Stimulated activated naive CD8-positive, alpha-beta T cell treated with anti-CD3 and anti-CD28 coated beads, Interleukin-15, Interleukin-2, amounts not matched to agents 100 ng/mL and 50 ng/mL, for 24 hours (primary cell): ENCODE measurements around the gene AFTPH.

ENCODE experiments used
- H3K27ac Mint-ChIP-seq: one replicate; pipeline ENCODE4 v1.8.0; 2021; ENCODE audit warnings: mild to moderate bottlenecking, mixed read lengths
- H3K27me3 Mint-ChIP-seq: one replicate; pipeline ENCODE4 v1.8.0; 2021; ENCODE audit warnings: mixed read lengths
- H3K36me3 Mint-ChIP-seq: one replicate; pipeline ENCODE4 v1.8.0; 2021; ENCODE audit warnings: low read depth, mixed read lengths
- H3K4me1 Mint-ChIP-seq: one replicate; pipeline ENCODE4 v1.8.0; 2021; ENCODE audit warnings: low read depth, mixed read lengths
- H3K4me3 Mint-ChIP-seq: one replicate; pipeline ENCODE4 v1.8.0; 2021; ENCODE audit warnings: mild to moderate bottlenecking, mixed read lengths
- H3K9me3 Mint-ChIP-seq: one replicate; pipeline ENCODE4 v1.8.0; 2021; ENCODE audit warnings: mixed read lengths

AFTPH gene

DNA sequence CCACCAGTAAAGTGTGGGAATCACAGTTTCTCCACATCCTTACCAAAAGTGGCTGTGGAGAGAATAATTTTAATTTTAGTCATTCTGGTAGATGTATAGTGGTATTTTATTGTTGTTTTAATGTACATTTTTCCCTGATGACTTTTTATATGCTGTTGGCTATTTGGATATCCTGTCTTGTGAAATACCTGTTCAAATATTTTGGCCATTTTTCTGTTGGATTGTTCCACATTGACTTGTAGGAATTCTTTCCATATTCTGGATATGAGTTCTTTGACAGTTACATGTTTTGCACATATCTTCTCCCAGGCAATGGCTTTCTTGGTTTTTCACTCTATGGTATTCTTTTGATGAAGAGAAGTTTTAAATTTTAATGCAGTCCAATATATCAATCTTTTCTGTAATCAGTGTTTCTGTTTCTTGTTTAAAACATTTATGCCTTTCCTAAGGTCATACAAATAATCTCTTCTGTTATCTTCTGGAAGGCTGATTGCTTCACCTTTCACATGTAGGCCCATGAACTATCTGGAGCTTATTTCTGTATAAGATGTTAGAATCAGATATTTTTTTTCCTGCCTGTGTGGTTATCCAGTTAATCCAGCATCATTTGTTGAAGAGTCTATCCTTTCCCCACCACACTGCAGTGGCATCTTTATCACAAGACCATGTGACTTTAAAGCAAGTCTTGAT is 19.0 kb downstream of the AFTPH start:
- H3K27me3 Mint-ChIP-seq, result no peaks in the 10 kb centered on the region
- peaks cover 4% of the 10 kb centered on the region for H3K36me3 Mint-ChIP-seq
- peaks cover 67% of the 10 kb centered on the region for H3K4me1 Mint-ChIP-seq
- no peak overlapping the region for H3K27ac Mint-ChIP-seq
- no peak overlapping the region for H3K4me3 Mint-ChIP-seq
- H3K9me3 Mint-ChIP-seq, result no peaks in the 10 kb centered on the region

DNA sequence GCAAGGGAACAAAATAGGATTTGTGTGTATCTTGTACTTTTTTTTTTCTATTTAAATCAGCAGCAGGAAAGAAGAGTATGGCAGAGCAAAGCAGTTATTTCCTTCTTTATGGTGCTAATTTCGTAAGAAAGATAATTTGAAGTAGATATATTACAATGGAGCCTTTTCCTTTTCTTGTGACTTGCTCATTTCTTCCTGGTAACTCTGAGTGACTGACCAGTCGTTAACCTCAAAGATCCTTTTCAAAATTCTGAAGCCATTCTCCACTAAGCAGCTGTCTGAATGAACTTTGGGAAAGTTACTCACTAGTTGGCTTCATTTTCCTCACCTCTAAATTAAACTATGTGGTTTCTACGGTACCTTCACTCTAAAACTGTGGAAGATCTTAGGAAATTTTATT is 24.6 kb downstream of the AFTPH start:
- Mint-ChIP-seq H3K9me3 (no peaks in the 10 kb centered on the region), H3K4me1 (peaks cover 27% of the 10 kb centered on the region), H3K4me3 (no peak overlapping the region), H3K27me3 (no peaks in the 10 kb centered on the region), H3K36me3 (peaks cover 39% of the 10 kb centered on the region), H3K27ac (peak overlapping the region; percentile 9)

DNA sequence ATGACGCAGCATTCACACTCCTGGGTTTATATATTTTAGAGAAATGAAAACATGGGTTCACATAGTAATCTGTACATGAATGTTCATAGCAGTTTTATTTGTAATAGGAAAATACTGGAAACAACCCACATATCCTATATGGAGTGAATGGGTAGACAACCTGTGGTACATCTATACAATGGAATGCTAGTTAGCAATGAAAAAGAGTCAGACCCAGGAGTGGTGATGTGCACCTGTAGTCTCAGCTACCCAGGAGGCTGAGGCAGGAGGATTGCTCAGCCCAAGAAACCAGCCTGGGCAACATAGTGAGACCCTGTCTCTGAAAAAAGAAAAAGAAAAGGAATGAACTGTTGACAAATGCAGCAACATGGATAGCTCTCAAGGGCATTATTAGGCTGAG is 25.9 kb downstream of the AFTPH start:
- H3K27me3 Mint-ChIP-seq, result no peaks in the 10 kb centered on the region
- H3K4me3 Mint-ChIP-seq, result no peak overlapping the region
- H3K27ac Mint-ChIP-seq, result no peak overlapping the region
- H3K9me3 Mint-ChIP-seq, result no peaks in the 10 kb centered on the region
- peaks cover 21% of the 10 kb centered on the region for H3K4me1 Mint-ChIP-seq
- H3K36me3 Mint-ChIP-seq, result peaks cover 39% of the 10 kb centered on the region

DNA sequence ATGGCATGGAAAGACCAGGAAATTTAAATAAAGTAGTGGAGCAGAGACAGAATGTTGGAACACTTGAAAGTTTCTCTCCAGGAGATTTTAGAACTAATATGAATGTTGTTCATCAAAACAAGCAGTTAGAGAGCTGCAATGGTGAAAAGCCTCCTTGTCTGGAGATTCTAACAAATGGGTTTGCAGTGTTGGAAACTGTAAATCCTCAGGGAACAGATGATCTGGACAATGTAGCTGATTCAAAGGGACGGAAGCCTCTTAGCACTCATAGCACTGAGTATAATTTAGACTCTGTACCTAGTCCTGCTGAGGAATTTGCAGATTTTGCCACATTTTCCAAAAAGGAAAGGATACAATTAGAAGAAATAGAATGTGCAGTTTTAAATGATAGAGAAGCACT is 27.7 kb downstream of the AFTPH start:
- peaks cover 38% of the 10 kb centered on the region for H3K36me3 Mint-ChIP-seq
- no peaks in the 10 kb centered on the region for H3K9me3 Mint-ChIP-seq
- H3K4me3 Mint-ChIP-seq, result no peak overlapping the region
- H3K27me3 Mint-ChIP-seq, result no peaks in the 10 kb centered on the region
- no peak overlapping the region for H3K27ac Mint-ChIP-seq
- H3K4me1 Mint-ChIP-seq, result peaks cover 23% of the 10 kb centered on the region

DNA sequence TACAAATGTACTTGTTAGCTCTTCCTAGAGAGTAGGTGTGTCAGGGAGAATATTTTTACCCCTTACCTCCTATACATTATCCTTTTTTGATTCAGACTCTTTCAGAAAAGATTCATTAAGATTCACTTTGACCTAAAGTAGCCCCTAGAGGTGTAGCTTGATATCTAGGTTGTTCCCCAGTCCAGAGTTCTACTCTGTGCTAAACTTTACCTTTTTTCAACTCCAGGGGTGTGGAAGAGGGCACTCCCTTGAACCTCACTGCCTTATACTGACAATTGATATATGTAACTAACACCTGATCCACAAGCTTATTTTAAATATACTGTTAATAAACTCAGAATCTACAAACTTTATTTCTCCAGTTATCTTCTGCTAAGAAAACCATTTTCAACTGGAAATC is 30.0 kb downstream of the AFTPH start:
- Mint-ChIP-seq H3K4me3 (no peak overlapping the region), H3K36me3 (peaks cover 39% of the 10 kb centered on the region), H3K27me3 (no peaks in the 10 kb centered on the region), H3K27ac (no peak overlapping the region), H3K4me1 (peaks cover 14% of the 10 kb centered on the region), H3K9me3 (no peaks in the 10 kb centered on the region)

DNA sequence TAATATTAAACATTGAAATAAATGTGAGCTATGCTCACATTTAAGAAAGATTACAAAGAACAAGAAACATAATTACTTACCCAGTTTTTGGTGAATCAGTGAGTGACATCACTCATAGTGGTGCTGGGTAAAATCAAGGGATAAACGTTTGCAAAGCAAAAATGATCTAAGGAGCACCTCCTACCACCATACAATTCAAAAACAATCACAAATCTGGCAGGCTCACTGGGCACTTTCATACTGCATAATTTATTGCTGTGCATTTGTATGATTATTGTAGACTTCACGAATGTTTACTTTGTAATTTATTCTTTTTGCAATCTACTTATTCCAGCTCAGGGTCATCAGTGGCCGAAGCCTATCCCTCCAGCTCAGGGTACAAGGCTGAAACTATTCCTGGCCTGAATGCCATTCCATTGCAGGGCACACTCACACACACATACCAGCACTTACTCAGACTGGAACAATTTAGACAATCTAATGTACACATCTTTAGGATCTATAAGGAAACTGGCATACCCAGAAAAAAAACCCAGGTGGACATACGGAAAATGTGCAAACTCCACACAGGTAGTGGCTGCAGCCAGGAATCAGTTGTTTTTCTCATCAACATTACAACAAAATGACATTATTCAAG is 34.4 kb downstream of the AFTPH start:
- Mint-ChIP-seq H3K9me3 (no peaks in the 10 kb centered on the region), H3K4me3 (no peak overlapping the region), H3K4me1 (peaks cover 34% of the 10 kb centered on the region), H3K27ac (peak overlapping the region; percentile 14), H3K27me3 (no peaks in the 10 kb centered on the region), H3K36me3 (peaks cover 9% of the 10 kb centered on the region)

DNA sequence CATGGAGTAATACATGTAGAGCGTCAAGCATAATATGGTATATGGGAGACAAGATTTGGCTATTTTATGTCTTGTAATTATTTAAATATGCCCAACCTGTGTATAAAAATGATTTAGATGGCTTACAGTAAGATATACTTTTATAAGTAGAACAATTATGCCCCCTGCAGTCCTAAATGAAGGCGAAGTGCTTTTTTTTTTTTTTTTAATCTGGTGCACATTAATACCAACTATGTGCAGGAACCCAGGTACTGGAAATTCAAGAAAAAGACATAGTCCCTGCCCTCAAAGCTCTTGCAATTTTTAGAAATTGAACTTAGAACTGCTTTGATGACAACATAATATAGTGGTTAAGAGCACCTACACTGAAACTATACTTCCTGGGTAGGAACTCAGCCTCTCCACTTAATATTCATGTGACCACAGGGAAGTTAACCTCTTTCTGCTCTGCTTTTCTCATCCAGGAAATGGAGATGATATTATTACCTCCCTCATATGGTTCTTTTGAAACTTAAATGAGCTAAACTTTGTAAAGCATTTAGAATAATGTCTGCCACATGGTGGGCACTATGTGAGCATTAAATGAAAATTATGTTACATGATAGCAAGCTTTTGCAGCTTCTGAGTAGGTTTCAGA is 38.1 kb downstream of the AFTPH start:
- Mint-ChIP-seq H3K36me3 (peaks cover 15% of the 10 kb centered on the region), H3K4me3 (no peak overlapping the region), H3K9me3 (no peaks in the 10 kb centered on the region), H3K27ac (peak overlapping the region; percentile 5), H3K4me1 (peaks cover 45% of the 10 kb centered on the region), H3K27me3 (no peaks in the 10 kb centered on the region)

DNA sequence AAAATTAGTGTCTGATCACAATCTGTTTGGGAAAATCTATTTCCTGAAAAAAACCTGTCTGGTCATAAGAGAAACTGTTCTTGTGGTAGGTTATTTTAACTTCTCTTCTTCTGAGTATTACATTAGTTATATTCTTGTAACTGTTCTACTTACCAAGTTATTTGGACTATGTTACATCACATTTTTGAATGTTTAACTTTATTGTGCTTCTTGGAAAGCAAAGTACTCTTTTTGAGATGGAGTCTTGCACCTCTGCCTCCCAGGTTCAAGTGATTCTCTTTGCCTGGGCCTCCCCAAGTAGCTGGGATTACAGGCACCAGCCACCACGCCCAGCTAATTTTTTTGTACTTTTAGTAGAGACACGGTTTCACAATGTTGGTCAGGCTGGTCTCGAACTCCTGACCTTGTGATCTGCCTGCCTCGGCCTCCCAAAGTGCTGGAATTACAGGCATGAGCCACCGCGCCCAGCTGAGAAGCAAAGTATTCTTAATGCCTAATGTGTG is 39.4 kb downstream of the AFTPH start:
- peaks cover 16% of the 10 kb centered on the region for H3K36me3 Mint-ChIP-seq
- H3K27me3 Mint-ChIP-seq, result no peaks in the 10 kb centered on the region
- no peaks in the 10 kb centered on the region for H3K9me3 Mint-ChIP-seq
- H3K4me1 Mint-ChIP-seq, result peaks cover 42% of the 10 kb centered on the region
- H3K27ac Mint-ChIP-seq, result no peak overlapping the region
- no peak overlapping the region for H3K4me3 Mint-ChIP-seq

DNA sequence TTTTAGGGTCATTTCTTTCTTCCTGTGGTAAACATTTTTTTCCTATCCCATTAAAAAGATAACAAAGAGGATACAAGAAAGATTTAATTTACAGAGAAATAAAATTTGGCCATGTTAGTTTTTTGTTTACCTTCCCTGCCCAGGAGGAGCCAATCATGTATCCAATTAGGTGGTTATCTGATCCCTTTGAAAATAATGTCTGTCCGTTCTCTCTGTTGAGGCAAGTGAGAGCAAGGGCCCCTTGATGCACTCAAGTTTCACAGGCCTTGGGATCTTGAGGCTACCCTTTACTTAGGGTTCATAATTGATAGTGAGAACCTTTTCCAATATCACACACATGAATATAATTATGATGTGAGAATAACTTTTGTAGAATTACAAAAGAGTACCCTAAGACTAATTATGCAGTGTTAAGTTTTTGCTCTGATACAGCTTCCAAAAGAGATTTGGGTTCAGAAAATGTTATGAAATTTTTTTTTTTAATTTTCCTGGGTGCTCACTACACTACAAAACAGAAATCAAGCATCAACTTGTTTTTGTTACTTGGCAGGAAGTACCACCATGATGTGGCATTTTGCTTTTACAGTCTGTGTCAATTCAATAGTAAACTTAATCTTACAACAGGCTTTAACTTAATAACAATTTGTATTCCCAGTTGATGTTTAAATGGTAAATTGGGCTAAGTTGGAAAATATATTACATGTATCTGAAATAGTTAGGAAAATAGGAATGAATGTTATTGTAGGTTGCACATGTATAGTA is 42.0 kb downstream of the AFTPH start:
- H3K27ac Mint-ChIP-seq, result peak overlapping the region; percentile 66
- H3K4me3 Mint-ChIP-seq, result no peak overlapping the region
- no peaks in the 10 kb centered on the region for H3K27me3 Mint-ChIP-seq
- H3K36me3 Mint-ChIP-seq, result peaks cover 25% of the 10 kb centered on the region
- no peaks in the 10 kb centered on the region for H3K9me3 Mint-ChIP-seq
- H3K4me1 Mint-ChIP-seq, result peaks cover 32% of the 10 kb centered on the region

DNA sequence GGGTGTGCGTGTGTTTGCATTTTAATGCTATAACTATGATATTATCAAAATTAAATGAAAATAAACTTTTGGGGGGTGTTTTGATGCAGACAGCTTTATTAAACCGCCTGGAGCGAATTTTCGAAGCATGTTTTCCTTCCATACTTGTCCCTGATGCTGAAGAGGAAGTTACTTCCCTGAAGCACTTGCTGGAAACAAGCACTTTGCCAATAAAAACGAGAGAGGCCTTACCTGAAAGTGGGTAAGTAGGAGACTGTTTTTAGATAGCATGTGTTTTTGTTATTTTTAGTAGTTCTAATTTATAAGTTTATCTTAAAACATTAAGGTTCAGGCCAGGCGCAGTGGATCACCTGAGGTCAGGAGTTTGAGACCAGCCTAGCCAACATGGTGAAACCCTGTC is 43.3 kb downstream of the AFTPH start:
- Mint-ChIP-seq H3K36me3 (peaks cover 33% of the 10 kb centered on the region), H3K4me3 (no peak overlapping the region), H3K27ac (no peak overlapping the region), H3K4me1 (peaks cover 20% of the 10 kb centered on the region), H3K27me3 (no peaks in the 10 kb centered on the region), H3K9me3 (no peaks in the 10 kb centered on the region)

DNA sequence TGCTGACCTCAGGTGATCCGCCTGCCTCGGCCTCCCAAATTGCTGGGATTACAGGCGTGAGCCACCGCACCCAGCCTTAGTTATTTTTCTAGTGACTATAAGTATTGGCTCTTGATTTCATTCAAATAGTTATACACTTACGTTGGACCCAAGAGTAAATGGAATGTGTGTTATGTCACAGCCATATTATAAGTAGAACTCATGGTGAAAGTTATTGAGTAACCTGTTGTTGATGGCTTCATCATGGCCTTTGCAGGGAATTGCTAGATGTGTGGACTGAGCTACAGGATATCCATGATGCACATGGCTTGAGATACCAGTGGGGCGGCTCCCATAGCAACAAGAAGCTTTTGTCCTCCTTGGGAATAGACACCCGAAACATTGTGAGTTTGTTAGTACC is 44.7 kb downstream of the AFTPH start:
- H3K27me3 Mint-ChIP-seq, result no peaks in the 10 kb centered on the region
- no peak overlapping the region for H3K27ac Mint-ChIP-seq
- H3K4me3 Mint-ChIP-seq, result no peak overlapping the region
- peaks cover 46% of the 10 kb centered on the region for H3K36me3 Mint-ChIP-seq
- H3K9me3 Mint-ChIP-seq, result no peaks in the 10 kb centered on the region
- H3K4me1 Mint-ChIP-seq, result peaks cover 16% of the 10 kb centered on the region

DNA sequence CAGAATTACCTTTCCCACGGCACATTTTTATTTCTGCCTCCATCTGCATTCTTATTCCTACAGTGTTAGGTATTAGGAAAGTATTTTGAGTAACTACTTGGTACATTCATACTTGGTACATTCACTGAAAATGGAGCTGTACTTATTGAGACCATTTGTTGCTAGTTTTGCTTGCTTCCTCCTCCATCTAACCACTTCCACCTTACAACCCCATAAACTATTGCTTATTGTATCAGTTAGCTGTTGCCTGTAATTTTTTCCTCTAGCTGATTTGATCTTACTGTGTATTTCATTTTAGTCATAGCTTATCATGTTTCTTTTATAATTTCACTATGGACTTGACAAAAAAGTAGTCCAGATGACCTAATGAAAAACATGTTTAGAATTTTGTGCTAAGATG is 50.7 kb downstream of the AFTPH start:
- Mint-ChIP-seq H3K9me3 (no peaks in the 10 kb centered on the region), H3K27ac (peak overlapping the region; percentile 4), H3K36me3 (peaks cover 69% of the 10 kb centered on the region), H3K27me3 (no peaks in the 10 kb centered on the region), H3K4me3 (no peak overlapping the region), H3K4me1 (peaks cover 4% of the 10 kb centered on the region)

DNA sequence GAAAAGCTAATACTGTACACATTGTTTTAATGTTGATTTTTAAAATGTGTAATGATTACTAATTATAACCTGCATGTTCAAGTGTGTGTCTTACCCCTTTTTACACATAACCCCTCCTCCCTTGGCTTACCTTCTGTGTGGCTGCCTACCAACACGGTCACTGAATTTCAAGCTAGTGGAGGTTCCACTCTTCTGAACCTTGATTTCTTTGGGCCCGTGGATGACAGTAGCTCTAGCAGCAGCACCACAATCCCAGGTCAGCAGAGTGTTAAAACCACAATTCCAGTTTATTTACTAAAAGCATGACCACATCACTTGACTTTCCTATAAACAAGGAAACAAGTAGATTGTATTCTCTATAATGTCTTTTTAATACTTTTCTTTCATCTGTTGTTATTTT is 56.9 kb downstream of the AFTPH start:
- H3K27ac Mint-ChIP-seq, result no peak overlapping the region
- no peaks in the 10 kb centered on the region for H3K9me3 Mint-ChIP-seq
- no peaks in the 10 kb centered on the region for H3K27me3 Mint-ChIP-seq
- peaks cover 41% of the 10 kb centered on the region for H3K36me3 Mint-ChIP-seq
- no peak overlapping the region for H3K4me3 Mint-ChIP-seq
- H3K4me1 Mint-ChIP-seq, result no peaks in the 10 kb centered on the region

DNA sequence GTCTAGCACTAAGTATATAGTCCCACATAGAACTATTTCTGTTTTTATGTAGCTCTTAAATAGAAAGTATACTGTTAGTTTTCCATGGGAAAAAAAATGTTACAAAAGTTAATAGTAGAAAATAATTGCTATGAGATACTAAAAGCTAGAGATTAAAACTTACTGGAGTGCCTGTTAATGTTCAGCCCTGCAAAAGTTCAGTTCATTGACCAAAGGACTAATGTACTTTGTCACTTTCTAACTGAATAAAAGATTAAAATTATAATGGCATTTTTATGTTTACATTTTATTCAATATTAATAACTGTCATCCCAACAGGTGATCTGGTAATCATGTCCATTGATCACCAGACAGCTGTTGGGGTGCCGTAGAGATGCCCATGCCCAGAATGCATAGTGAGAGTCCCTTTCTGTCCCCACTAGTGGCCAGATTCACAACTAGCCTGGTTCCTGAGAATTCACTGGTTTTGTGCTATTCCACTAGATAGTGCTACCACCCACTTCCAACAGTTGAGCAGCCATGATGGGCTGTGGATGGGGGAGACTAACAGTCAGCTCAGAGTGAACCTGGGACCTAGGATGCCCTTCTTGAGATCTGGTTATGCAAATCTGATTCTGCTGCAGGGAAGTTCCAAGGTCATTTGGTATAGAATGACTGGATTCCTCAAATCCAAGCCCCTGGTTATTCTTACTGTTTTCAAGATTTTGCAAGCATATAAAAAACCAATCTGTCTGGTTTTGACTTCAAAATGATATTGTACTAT is 57.8 kb downstream of the AFTPH start:
- Mint-ChIP-seq H3K27me3 (no peaks in the 10 kb centered on the region), H3K36me3 (peaks cover 41% of the 10 kb centered on the region), H3K9me3 (no peaks in the 10 kb centered on the region), H3K27ac (no peak overlapping the region), H3K4me1 (peaks cover 5% of the 10 kb centered on the region), H3K4me3 (no peak overlapping the region)
